HG03060 (cell line): ENCODE measurements around the gene VIPR1.

Experiments
- ATAC-seq: cut with Tn5 transposase; IDR thresholded peaks from one replicate; pipeline ENCODE4 v1.9.1; 2021; ENCODE audit warnings: low read depth, moderate number of reproducible peaks; ENCODE audit not compliant: unreplicated experiment

VIPR1 gene

GRCh38 chr3:42509111-42509510 lies 6.7 kb downstream of the VIPR1 start:
- ATAC-seq: no peak

- no peak for ATAC-seq
Observed at GRCh38 chr3:42510325-42510724, 7.9 kb downstream of the VIPR1 start.

- ATAC-seq: no peak
Observed at GRCh38 chr3:42511201-42511600, 8.8 kb downstream of the VIPR1 start.

- ATAC-seq: no peak
Observed at GRCh38 chr3:42511736-42512135, 9.3 kb downstream of the VIPR1 start.

- no peak for ATAC-seq
Observed at GRCh38 chr3:42513121-42513520, 10.7 kb downstream of the VIPR1 start.

- no peak for ATAC-seq
Observed at GRCh38 chr3:42513521-42513920, 11.1 kb downstream of the VIPR1 start.

GRCh38 chr3:42514876-42515275 lies 12.4 kb downstream of the VIPR1 start:
- no peak for ATAC-seq

GRCh38 chr3:42515391-42515916 lies 13.0 kb downstream of the VIPR1 start:
- no peak for ATAC-seq

- no peak for ATAC-seq
Observed at GRCh38 chr3:42515976-42516375, 13.5 kb downstream of the VIPR1 start.

GRCh38 chr3:42516443-42516842 lies 14.0 kb downstream of the VIPR1 start:
- no peak for ATAC-seq

- no peak for ATAC-seq
Observed at GRCh38 chr3:42517117-42517516, 14.7 kb downstream of the VIPR1 start.

- ATAC-seq: no peak
Observed at GRCh38 chr3:42518800-42519567, 16.5 kb downstream of the VIPR1 start.

- ATAC-seq: no peak
Observed at GRCh38 chr3:42519568-42519962, 17.1 kb downstream of the VIPR1 start.

- ATAC-seq: no peak
Observed at GRCh38 chr3:42520336-42520735, 17.9 kb downstream of the VIPR1 start.

- ATAC-seq: no peak
Observed at GRCh38 chr3:42520906-42521305, 18.5 kb downstream of the VIPR1 start.

- ATAC-seq: no peak
Observed at GRCh38 chr3:42524751-42525150, 22.3 kb downstream of the VIPR1 start.

GRCh38 chr3:42525212-42525611 lies 22.8 kb downstream of the VIPR1 start:
- ATAC-seq: no peak

GRCh38 chr3:42525736-42526345 lies 23.4 kb downstream of the VIPR1 start:
- no peak for ATAC-seq

- ATAC-seq: no peak
Observed at GRCh38 chr3:42526616-42527367, 24.3 kb downstream of the VIPR1 start.

- no peak for ATAC-seq
Observed at GRCh38 chr3:42527368-42527917, 25.0 kb downstream of the VIPR1 start.

- ATAC-seq: no peak
Observed at GRCh38 chr3:42529468-42529867, 27.0 kb downstream of the VIPR1 start.
